Measurements from ENCODE around the gene TNIP1.

GRCh38 chr5:151014680-151015343 is 66.0 kb downstream of the TNIP1 start:
- TF ChIP-seq, protein P1, sequence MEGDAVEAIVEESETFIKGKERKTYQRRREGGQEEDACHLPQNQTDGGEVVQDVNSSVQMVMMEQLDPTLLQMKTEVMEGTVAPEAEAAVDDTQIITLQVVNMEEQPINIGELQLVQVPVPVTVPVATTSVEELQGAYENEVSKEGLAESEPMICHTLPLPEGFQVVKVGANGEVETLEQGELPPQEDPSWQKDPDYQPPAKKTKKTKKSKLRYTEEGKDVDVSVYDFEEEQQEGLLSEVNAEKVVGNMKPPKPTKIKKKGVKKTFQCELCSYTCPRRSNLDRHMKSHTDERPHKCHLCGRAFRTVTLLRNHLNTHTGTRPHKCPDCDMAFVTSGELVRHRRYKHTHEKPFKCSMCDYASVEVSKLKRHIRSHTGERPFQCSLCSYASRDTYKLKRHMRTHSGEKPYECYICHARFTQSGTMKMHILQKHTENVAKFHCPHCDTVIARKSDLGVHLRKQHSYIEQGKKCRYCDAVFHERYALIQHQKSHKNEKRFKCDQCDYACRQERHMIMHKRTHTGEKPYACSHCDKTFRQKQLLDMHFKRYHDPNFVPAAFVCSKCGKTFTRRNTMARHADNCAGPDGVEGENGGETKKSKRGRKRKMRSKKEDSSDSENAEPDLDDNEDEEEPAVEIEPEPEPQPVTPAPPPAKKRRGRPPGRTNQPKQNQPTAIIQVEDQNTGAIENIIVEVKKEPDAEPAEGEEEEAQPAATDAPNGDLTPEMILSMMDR (IDR thresholded peaks at IDR 0.05) = no peak
- TF ChIP-seq POLR2A (IDR thresholded peaks at IDR 0.05) = no peak

All from testis (tissue), 2 donors.